ENCODE results near the gene NUMB.

DNA sequence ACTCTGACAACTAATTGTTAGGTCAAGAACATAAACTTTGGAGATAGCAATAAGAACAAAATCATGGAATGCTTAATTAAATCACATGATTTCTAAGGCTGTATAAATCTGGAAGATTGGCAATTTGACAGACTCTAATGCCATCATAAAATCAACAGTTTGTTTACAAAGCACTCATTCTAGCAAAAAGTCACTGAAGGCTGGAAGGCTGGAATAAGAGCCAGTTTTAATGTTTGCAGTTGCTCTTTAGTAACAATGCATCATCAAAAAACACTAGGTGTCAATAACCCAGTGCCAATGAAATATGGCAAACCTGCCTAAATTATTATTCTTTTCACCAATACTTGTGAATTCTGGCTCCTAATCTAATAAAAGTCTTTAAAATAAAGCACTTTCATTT lies 65.0 kb downstream of the NUMB start:
- TF ChIP-seq, protein P1, sequence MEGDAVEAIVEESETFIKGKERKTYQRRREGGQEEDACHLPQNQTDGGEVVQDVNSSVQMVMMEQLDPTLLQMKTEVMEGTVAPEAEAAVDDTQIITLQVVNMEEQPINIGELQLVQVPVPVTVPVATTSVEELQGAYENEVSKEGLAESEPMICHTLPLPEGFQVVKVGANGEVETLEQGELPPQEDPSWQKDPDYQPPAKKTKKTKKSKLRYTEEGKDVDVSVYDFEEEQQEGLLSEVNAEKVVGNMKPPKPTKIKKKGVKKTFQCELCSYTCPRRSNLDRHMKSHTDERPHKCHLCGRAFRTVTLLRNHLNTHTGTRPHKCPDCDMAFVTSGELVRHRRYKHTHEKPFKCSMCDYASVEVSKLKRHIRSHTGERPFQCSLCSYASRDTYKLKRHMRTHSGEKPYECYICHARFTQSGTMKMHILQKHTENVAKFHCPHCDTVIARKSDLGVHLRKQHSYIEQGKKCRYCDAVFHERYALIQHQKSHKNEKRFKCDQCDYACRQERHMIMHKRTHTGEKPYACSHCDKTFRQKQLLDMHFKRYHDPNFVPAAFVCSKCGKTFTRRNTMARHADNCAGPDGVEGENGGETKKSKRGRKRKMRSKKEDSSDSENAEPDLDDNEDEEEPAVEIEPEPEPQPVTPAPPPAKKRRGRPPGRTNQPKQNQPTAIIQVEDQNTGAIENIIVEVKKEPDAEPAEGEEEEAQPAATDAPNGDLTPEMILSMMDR (IDR thresholded peaks at IDR 0.05): no peak
- no peak for TF ChIP-seq POLR2A (IDR thresholded peaks at IDR 0.05)
